Epithelial cell of proximal tubule (primary cell): ENCODE measurements around the gene MDP1. TPM values are rescaled to one million over a fixed set of nuclear protein-coding genes. Genes with fewer than 3 reads are reported as not detected.

Experiments
- DNase-seq: peaks from one replicate; pipeline ENCODE4 v3.0.0-alpha.2; 2011; ENCODE audit warnings: low read depth
- H3K4me3 ChIP-seq: 2 replicates; pipeline ENCODE4 v1.5.1; 2011; ENCODE audit warnings: low read depth, mild to moderate bottlenecking, low read length
- CTCF ChIP-seq: conservative IDR thresholded peaks from 2 replicates; pipeline ENCODE4 v1.5.1; 2012; ENCODE audit warnings: low read depth, mild to moderate bottlenecking, low read length
- total RNA-seq: library from RNA; depleted of rRNA; stranded (reverse); fragments of >200 nt; gene quantifications from 2 replicates; pipeline ENCODE4 v1.2.3, GENCODE V29; 2015

The MDP1 gene
- total RNA-seq, 1 donor from 2014 or later, result 26.1 TPM

- no peak overlapping the region for H3K4me3 ChIP-seq
- no peak for TF ChIP-seq CTCF
- DNase-seq, result peak; percentile 97
Measured at GRCh38 chr14:24179961-24180796, 35.7 kb downstream of the MDP1 start.

- DNase-seq, result no peak
- no peak overlapping the region for H3K4me3 ChIP-seq
- no peak for TF ChIP-seq CTCF
Measured at GRCh38 chr14:24179294-24179960, 36.4 kb downstream of the MDP1 start.

DNA sequence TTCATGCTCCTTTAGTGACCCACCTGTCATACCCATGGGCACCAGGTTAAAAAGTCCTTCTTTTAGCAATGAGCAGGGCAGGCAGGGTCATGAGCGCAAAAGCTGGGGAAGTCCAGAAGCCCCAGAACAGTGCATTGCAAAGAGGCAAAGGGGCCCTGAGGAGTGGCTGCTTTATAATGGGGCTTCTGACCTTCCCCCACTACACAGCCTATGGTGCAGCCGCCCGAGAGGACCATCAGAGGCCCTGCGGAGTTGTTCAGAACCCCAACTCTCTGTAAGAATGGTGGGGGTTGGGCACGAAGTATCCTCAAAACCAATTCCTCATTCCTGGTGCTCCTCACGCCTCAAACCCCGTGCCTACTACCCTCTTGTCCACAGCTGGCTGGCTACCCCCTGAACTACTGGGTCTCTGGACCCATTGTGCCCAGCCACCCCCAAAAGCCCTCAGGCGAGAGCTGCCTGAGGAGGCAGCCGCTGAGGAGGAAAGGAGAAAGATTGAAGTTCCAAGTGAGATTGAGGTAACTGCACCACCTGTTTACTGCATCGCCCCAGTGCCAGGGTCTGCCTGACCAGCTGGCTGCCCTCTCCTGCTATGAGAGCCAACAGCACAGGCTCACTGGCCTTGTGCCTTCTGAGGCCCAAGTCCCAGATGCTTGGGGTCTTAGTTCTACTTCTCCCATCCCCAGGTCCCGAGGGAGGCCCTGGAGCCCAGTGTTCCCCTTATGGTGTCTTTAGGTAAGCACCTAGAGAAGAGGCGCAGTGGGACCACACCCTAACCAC, 37.3 kb downstream of the MDP1 start:
- H3K4me3 ChIP-seq, result no peak overlapping the region
- DNase-seq, result no peak
- TF ChIP-seq CTCF, result no peak

DNA sequence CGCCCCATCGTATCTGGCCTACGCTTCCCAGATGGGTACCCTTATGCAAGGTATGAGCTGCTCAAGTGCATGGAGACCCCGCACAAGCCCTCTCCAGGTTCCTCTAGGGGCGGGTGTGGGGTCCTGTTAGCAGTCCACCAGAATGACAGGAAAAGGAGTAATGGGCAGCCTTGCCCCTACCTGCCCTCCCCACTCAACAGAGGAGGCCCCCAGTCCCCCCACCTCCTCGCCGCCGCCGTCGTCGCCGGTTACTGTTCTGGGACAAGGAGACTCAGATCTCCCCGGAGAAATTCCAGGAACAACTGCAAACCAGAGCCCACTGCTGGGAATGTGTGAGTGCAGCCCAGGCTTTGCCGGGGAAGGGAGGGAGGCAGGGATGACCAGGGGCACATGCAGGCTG, 38.0 kb downstream of the MDP1 start:
- H3K4me3 ChIP-seq, result no peak overlapping the region
- TF ChIP-seq CTCF, result no peak
- no peak for DNase-seq

GRCh38 chr14:24177041-24177825, 38.6 kb downstream of the MDP1 start:
- no peak overlapping the region for H3K4me3 ChIP-seq
- no peak for DNase-seq
- no peak for TF ChIP-seq CTCF

- no peak for TF ChIP-seq CTCF
- DNase-seq, result no peak
- no peak overlapping the region for H3K4me3 ChIP-seq
Measured at GRCh38 chr14:24176599-24176998, 39.3 kb downstream of the MDP1 start.
